OCI-LY7 (cell line): ENCODE results near the gene ETS2. TPM values are rescaled to one million over a fixed set of nuclear protein-coding genes. Genes with fewer than 3 reads are reported as not detected.

Experiments
- BruUV-seq: library from RNA; stranded (reverse); fragments of 400-500 nt; replicated peaks from 2 replicates; lab custom pipeline; 2021; lab: Mats Ljungman, UMichigan
- CTCF ChIA-PET: fragments of 300-600 bp; sonication (Branson Sonifier 250); formaldehyde crosslinking; loops from one replicate; lab custom pipeline; 2022; ENCODE audit warnings: antibody characterized with exemption; ENCODE audit not compliant: unreplicated experiment; lab: Charles Lee
- POLR2A ChIA-PET: fragments of 300-600 bp; sonication (Branson Sonifier 250); formaldehyde crosslinking; loops from one replicate; lab custom pipeline; 2022; ENCODE audit warnings: antibody characterized with exemption; lab: Charles Lee
- DNase-seq: peaks from one replicate; pipeline ENCODE4 v3.0.0-alpha.2; 2015; ENCODE audit warnings: low spot score
- H2AFZ ChIP-seq: fragments of 200-600 bp; sonication (generic), shearing (Covaris generic); 2 replicates; pipeline ENCODE4 v1.6.1; 2014; ENCODE audit warnings: mild to moderate bottlenecking, antibody characterized with exemption, low read length, moderate library complexity
- H3K27ac ChIP-seq: fragments of 200-600 bp; sonication (generic); 2 replicates; pipeline ENCODE4 v1.5.1; 2014; ENCODE audit warnings: mixed run types, low read depth, mild to moderate bottlenecking, moderate library complexity, low read length, inconsistent platforms; ENCODE audit not compliant: poor library complexity, severe bottlenecking
- H3K36me3 ChIP-seq: fragments of 200-600 bp; sonication (generic); 2 replicates; pipeline ENCODE4 v1.6.1; 2014; ENCODE audit warnings: mild to moderate bottlenecking, antibody characterized with exemption, low read length, moderate library complexity, mixed read lengths; ENCODE audit not compliant: insufficient read depth
- H3K4me1 ChIP-seq: fragments of 200-600 bp; sonication (generic); 2 replicates; pipeline ENCODE4 v1.5.1; 2014; ENCODE audit warnings: mild to moderate bottlenecking, low read length; ENCODE audit not compliant: insufficient read depth, poor library complexity, severe bottlenecking
- H3K4me2 ChIP-seq: fragments of 200-600 bp; sonication (generic); 2 replicates; pipeline ENCODE4 v1.6.1; 2014; ENCODE audit warnings: mild to moderate bottlenecking, low read length
- H3K4me3 ChIP-seq: fragments of 200-600 bp; sonication (generic); 2 replicates; pipeline ENCODE4 v1.5.1; 2014; ENCODE audit warnings: mild to moderate bottlenecking, low read depth, low read length; ENCODE audit not compliant: poor library complexity, severe bottlenecking
- H3K79me2 ChIP-seq: fragments of 200-600 bp; sonication (generic); 2 replicates; pipeline ENCODE4 v1.6.1; 2016; ENCODE audit warnings: low read depth, mild to moderate bottlenecking, low read length, moderate library complexity, mixed read lengths; ENCODE audit not compliant: insufficient read depth
- H3K9me2 ChIP-seq: fragments of 200-600 bp; sonication (generic); 2 replicates; pipeline ENCODE4 v1.6.1; 2016; ENCODE audit warnings: mild to moderate bottlenecking, low read length, mixed read lengths; ENCODE audit not compliant: insufficient read depth
- H3K9me3 ChIP-seq: fragments of 200-600 bp; sonication (generic); 2 replicates; pipeline ENCODE4 v1.6.1; 2014; ENCODE audit warnings: mild to moderate bottlenecking, mixed run types, low read length, mixed read lengths
- H4K20me1 ChIP-seq: fragments of 200-600 bp; sonication (generic); 2 replicates; pipeline ENCODE4 v1.6.1; 2014; ENCODE audit warnings: mild to moderate bottlenecking, antibody characterized with exemption, low read length, moderate library complexity, mixed read lengths; ENCODE audit not compliant: insufficient read depth
- EZH2phosphoT487 ChIP-seq: fragments of 200-600 bp; sonication (generic); IDR thresholded peaks from 2 replicates; pipeline ENCODE4 v1.6.1; 2018; ENCODE audit warnings: low read depth, borderline replicate concordance, mild to moderate bottlenecking, mixed run types, antibody characterized with exemption, low read length, moderate library complexity, mixed read lengths
- intact Hi-C: fragments of 100-400 bp; cut with micrococcal nuclease; formaldehyde crosslinking; loops from one replicate; pipeline ENCODE4 v1.10.0; 2022; ENCODE audit not compliant: unreplicated experiment
- total RNA-seq, 2 experiments: library from RNA; depleted of rRNA in 1 of 2; stranded (reverse); fragments of >200 nt in 1 of 2; shearing (Covaris generic) in 1 of 2; gene quantifications; 2 replicates each; pipeline ENCODE4 v1.2.3, GENCODE V29; 2014 to 2022
- TF ChIP-seq, protein P1 (sequence below): fragments of 200-600 bp; sonication (generic); conservative IDR thresholded peaks from 2 replicates; pipeline ENCODE4 v1.5.1; 2014; ENCODE audit warnings: mild to moderate bottlenecking, antibody characterized with exemption, low read length, moderate library complexity, mixed read lengths

The ETS2 gene
- total RNA-seq, 2 experiments from 2014 or later, result 9.8 to 24.1 TPM

GRCh38 chr21:38863843-38864363, 58.2 kb downstream of the ETS2 start:
- ChIA-PET POLR2A (interaction anchor here (1.0 kb wide), 2 partner anchors 9 to 25 kb away, joined by 3 read pairs; no protein-coding TSS in a partner anchor), CTCF (no interaction called here)
- H4K20me1 ChIP-seq, result no peaks in the 10 kb centered on the region
- no peaks in the 10 kb centered on the region for H3K36me3 ChIP-seq
- no peak overlapping the region for H3K4me2 ChIP-seq
- intact Hi-C loops, result loop anchor here (5.0 kb wide), 2 partner anchors 57 to 153 kb away; partner anchors contain the start of gene ETS2
- H2AFZ ChIP-seq, result no peak overlapping the region
- no peaks in the 10 kb centered on the region for H3K79me2 ChIP-seq
- peaks cover 38% of the 10 kb centered on the region for H3K4me1 ChIP-seq
- no peak for DNase-seq
- H3K9me2 ChIP-seq, result no peaks in the 10 kb centered on the region
- H3K9me3 ChIP-seq, result no peaks in the 10 kb centered on the region
- no TSS peak for BruUV-seq
- no peak overlapping the region for H3K4me3 ChIP-seq
- no peak overlapping the region for H3K27ac ChIP-seq
- TF ChIP-seq, protein P1, sequence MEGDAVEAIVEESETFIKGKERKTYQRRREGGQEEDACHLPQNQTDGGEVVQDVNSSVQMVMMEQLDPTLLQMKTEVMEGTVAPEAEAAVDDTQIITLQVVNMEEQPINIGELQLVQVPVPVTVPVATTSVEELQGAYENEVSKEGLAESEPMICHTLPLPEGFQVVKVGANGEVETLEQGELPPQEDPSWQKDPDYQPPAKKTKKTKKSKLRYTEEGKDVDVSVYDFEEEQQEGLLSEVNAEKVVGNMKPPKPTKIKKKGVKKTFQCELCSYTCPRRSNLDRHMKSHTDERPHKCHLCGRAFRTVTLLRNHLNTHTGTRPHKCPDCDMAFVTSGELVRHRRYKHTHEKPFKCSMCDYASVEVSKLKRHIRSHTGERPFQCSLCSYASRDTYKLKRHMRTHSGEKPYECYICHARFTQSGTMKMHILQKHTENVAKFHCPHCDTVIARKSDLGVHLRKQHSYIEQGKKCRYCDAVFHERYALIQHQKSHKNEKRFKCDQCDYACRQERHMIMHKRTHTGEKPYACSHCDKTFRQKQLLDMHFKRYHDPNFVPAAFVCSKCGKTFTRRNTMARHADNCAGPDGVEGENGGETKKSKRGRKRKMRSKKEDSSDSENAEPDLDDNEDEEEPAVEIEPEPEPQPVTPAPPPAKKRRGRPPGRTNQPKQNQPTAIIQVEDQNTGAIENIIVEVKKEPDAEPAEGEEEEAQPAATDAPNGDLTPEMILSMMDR, result no peak
- TF ChIP-seq EZH2phosphoT487, result no peak

DNA sequence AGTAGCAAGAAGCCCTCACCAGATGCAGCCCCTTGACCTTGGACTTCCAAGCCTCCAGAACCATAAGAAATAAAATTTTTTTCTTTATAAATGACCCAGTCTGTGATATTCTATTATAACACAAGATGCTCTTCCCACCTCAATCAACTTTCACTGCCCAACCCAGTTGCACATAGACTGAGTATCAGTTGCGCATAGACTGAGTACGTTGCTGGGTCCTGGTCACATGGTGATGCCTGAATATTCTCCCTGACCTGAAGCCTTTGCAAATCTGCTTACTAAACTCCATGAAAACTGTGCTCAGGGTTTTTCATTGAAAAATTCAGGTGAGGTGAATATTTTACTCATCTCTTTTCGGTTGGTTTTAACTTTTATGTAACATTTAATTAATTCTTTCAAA, 59.2 kb downstream of the ETS2 start:
- intact Hi-C loops, result loop anchor here (5.0 kb wide), 2 partner anchors 58 to 152 kb away; partner anchors contain the start of gene ETS2
- no peak for DNase-seq

More for the DNA sequence above, 59.2 kb downstream of the ETS2 start:
- Histone ChIP-seq H3K9me2 (no peaks in the 10 kb centered on the region), H2AFZ (no peak overlapping the region), H3K79me2 (no peaks in the 10 kb centered on the region), H3K4me3 (no peak overlapping the region), H3K36me3 (no peaks in the 10 kb centered on the region), H4K20me1 (no peaks in the 10 kb centered on the region), H3K4me2 (no peak overlapping the region), H3K4me1 (peaks cover 46% of the 10 kb centered on the region), H3K27ac (no peak overlapping the region), H3K9me3 (no peaks in the 10 kb centered on the region)
- no TSS peak for BruUV-seq
- ChIA-PET POLR2A (interaction anchor here (0.7 to 1.0 kb wide), 2 partner anchors 8 to 829 kb away, joined by 3 to 4 read pairs; no protein-coding TSS in a partner anchor), CTCF (no interaction called here)
- TF ChIP-seq, protein P1, result no peak
- no peak for TF ChIP-seq EZH2phosphoT487
